ENCODE results near the gene PTPRD.

Gene PTPRD

DNA sequence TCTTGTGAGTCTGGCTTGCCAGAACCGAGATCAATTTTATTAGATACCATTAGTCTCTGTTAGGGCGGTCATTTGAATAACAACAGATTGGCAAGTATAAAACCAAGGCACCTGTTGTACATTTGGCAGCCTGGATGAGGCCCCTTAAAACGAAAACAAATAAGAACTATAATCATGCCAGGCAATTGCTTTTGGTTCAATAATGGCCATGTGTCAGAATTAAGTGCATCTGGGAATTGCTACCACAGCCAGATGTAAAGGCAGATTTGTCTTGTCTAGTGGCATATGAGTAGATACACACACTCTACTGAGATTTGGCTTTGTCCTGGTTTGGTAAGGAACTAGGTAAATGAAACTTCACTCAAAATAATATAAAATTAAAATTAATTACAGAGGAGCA, 1767.0 kb downstream of the PTPRD start:
- DNase-seq = no peak

DNA sequence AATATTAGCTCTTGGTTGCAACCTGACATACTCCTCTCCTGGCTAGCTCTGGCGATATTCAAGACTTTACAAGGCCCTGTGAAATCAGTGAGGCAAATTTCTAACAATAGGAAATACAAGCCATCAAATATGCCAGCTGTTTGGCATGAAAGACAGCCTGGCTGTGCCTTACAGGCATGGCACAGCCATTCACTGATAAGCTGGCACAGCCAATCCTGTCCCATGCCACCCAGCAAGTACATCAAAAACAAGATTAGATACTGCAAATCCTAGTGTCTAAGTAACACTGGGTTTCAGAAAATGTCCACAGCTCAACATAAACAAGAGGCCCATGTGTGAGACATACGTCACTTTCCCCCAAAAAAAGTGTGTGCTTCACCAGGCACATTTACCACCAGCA, 1767.4 kb downstream of the PTPRD start:
- no peak for DNase-seq

DNA sequence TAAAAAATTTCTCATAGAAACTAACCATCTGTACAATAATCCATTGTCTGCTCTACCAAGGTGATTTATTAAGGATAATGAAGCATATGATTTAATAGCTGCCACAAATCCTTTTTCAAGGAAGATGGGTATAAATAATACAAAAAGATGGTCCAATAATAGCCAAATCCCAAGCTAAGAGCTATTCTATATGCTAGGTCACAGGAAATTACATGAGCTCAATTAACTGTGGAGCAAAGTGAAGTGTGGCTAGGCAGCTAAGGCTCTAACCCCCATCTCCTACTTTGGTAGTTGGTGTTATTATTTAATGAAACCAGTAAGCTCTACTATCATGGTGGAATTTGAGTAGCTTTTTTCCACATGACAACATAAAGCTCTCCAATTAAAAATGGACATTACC, 1768.3 kb downstream of the PTPRD start:
- DNase-seq = no peak

DNA sequence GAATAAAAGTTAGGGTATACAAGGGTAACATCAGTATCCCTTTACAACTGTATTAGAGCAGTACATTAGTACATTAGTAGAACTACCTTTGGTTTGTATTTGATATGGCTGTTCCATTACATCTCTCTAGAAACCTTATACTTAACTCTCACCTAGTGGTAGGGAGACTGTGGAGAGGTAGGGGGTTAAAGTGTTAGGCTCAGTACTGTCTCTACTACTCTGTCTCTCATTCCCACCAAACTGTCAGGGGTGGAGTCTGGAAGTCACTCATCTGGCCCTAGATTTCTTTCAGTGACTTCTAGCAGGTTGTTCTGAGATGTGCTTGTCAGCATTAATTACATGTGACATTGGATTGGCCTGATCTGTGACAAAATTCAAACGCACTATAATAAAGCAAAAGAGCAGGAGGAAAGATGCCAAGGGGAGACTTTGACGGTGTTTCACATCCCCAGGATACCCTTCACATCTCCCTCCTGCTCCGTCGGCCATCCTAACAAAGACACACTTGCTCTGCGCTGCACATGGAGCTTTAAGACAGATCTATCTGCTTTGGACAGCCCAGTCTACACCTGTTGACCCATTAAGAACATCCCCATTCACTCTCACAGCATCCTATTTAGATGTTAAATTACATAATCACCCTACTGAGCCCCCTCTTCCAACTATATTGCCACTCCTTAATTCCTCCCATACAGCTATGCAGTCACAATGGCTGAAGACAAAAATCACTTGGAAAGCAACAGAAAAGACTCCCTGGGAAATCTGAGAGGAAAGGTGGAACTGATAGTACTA, 1770.2 kb downstream of the PTPRD start:
- DNase-seq = no peak

DNA sequence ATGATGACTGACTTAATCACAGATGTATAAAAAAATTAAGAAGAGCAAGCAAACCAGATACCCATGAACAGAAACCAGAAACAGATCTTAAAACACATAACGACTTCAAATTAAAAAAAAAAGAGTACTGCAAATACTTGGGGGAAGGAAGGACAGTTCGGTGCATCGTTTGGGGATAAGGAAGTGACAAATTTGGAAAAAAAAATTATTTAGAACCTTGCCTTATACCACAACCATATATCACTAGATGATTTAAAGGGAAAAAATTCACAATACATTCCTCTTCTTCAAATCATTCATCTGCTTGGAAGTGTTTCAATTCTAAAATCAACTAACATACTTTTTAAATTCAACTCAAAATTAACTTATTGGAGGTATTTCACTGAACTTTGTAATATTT, 1774.7 kb downstream of the PTPRD start:
- no peak for DNase-seq

DNA sequence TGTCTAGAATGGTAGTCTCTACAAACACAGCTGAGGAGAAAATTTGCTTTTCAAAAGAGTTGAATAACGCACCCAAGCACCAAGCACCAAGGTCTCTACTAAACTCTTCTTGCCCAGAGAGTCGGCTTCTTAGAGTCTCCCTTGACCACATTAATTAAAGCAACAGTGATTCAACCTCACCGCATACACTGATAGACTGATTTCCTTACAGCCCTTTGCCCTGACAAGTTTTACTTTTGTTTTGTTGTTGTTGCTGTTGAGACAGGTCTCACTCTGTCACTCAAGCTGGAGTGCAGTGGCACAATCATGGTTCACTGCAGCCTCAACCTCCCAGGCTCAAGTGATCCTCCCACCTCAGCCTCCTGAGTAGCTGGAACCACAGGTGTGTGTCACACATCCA, 1777.5 kb downstream of the PTPRD start:
- DNase-seq = no peak

DNA sequence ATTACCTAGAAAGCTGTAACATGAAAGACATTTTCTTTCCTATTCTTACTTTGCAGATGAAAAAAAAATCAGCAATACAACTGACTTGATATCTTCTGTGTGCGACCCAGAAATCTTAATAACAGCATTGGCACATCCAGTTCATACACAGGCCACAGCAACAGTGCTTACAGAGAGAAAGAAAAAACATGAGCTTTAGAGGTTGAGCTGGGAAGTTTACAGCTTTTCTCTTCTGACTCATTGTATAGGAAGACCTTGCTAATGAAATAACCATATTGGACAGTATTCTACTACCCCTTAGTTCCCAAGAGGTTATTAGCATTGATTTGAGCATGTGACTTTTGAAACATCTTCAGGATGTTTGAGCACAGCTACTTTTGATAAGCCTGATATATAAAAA, 1779.8 kb downstream of the PTPRD start:
- no peak for DNase-seq

DNA sequence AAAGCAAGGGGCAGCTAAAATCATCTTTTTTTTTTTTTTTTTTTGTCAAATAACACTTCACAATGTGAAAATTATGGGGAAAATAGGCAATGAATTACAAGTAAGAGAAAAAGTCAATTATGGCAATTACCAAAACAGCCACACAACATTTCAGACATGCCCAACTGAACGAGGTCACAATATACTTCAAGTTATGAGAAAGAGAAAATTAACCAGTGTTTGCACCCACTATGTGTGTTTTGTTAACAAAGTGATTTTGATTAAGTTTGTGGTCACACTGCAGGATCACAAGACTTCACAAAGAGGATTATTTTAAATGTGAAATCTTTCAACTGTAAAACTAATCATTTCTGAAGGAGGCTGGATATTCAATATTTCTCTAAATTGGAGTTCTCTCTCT, 1780.4 kb downstream of the PTPRD start:
- DNase-seq = no peak

DNA sequence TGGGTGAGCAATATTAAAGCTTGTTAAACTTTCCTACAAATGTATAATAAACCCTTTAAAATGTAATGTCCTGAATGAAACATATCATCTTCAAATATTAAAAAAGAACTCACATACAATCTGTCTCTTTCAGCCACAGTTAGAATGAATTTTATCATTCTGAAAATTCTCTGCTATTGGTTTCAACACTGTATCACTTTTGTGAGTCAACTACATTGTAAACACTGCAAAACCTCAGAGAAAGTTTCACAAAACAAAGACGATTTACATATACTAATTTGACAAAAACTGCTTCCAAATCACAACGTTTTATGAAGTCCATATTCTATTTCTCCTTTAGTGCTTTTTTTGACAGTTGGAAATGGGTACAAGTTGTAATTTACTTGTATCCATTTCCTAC, 1781.2 kb downstream of the PTPRD start:
- DNase-seq = no peak

DNA sequence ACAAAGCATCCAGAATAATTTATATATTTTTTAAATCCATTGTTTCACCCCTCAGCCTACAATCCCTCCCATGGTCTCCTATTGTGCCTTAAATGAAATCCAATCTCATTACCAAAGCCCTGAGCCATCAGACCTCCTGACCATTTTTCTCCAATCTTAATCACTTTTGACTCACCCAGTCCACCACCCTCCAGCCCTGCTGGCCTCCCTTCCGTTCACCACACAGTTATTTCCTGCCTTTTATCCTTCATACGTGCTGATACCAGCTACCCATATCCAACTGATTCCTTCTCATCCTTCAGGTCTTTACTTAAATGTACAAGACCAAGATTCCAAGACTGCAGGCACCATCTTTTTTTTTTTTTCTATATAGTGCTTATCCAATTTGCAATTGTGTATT, 1786.5 kb downstream of the PTPRD start:
- DNase-seq = no peak

DNA sequence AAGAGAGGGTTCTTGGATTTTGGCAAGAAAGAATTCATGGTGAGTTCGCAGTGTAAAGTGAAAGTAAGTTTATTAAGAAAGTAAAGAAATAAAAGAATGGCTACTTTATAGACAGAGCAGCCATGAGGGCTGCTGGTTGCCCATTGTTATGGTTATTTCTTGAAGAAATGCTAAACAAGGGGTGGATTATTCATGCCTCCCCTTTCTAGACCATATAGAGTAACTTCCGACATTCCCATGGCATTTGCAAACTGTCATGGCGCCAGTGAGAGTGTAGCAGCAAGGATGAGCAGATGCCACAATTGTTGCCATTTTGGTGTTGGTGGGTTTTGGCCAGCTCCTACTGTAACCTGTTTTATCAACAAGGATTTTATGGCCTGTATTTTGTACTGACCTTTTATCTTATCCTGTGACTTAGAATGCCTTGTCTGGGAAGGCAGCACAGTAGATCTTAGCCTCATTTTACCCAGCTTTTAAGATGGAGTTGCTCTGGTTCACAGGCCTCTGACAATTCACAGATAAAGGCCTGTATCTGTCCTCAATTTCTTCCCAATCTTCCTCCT, 1787.1 kb downstream of the PTPRD start:
- DNase-seq = no peak

DNA sequence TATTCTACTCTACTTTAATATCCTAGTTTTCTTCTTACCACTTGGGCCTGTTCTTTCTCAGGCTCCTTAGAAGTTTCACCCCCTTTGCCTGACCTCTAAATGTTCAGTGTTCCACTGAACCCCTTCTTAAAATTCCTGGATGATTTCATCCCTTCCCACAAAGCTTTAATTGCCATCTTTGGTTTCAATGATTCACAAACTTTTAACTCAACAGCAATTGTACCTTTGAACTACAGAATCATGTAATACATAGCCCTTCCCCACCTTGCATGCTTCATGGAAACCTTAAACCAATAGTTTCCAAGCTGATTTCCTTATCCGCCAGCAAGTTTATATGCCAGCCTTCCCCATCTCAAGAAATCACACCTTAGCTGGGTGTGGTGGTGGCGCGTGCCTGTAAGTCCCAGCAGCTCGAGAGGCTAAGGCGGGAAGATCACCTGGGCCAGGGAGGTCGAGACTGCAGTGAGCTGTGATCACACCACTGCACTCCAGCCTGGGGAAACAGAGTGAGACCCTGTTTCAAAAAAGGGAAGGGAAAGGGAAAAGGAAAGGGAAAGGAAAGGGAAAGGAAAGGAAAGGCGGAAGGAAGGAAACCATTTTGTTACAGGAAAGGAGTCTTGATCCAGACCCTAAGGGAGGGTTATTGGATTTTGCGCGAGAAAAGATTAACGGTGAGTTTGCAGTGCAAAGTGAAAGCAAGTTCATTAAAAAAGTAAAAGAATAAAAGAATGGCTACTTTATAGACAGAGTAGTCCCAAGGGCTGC, 1789.5 kb downstream of the PTPRD start:
- no peak for DNase-seq

DNA sequence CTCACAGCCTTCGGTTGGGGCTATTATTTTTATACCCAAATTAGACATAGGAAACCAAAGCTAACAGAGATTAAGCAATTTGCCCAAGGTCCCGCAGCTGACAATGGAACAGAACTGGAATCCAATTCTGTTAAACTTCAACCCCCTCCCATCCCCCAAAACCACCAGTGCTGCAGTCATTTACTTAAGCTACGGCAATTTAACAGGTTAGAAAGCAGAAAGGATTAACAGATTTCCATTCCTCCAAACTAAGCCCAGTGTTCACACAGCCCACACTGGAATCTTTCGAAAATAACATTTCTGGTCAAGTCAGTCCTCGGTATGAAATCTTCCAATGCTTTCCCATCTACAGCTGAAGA, 1790.2 kb downstream of the PTPRD start:
- DNase-seq = no peak

DNA sequence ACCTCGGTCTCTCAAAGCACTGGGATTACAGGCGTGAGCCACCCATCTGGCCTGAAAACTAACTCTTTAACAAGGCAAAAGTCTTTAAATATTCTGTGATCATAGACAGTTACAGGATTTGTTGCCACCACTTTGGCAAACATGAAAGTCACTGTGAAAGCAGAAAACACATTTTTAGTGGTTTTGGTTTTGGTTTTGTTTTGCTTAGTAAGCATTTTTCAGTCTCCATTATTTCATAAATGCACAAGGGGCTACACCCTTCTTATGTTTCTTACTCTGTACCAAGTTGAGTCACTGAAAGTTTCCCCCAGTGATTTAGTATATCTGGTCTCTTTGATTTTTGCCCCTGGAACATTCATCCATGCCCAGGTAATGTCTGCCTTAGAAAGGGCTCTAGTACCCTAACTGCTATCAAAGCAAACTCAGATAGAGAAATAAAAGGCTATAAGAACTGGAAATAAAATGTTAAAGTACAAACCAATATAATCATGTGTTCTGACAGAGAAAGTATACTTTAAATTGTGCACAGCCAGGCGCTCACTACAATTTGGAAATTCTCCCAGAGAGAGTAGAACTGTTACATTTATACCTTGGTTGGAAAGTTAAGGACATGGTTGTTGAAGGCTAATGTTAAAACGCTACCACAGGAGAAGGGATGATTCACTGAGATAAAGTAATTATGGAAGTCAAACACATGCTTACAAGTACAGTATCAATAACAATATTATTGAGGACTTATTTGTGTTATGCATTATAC, 1790.7 kb downstream of the PTPRD start:
- DNase-seq = no peak

DNA sequence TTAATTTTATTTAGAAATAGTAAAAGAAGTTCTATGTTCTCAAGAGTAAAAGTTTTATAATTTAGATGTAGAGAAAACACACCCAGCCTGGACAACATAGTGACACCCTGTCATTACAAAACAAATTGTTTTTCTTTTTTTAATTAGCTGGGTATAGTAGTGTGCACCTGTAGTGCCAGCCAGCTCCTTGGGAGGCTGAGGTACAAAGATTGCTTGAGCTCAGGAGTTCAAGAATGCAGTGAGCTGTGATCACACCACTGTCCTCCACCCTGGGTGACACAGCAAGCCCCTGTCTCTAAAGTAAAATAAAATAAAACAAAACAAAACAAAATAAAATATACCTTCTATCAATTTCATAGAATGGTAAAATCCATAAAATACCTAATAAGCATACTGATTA, 1795.5 kb downstream of the PTPRD start:
- no peak for DNase-seq

DNA sequence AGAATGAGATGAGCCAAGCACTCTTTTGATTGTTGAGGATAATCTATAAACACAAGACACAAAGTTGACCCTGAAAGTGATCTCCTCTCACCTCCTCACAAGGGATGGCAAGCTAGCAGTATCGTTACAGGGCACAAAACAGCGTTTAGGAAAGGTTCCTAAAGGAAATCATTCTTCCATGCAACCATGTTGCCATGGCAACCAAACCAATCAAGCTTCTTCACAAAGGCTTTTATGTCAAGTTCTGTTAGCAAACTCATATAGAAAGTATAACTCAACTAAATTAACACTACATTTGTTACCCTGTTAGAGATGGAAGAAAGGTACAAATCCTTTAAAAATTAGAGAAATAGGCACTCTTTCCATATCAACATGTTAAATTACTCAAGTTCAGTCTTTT, 1796.4 kb downstream of the PTPRD start:
- DNase-seq = no peak

DNA sequence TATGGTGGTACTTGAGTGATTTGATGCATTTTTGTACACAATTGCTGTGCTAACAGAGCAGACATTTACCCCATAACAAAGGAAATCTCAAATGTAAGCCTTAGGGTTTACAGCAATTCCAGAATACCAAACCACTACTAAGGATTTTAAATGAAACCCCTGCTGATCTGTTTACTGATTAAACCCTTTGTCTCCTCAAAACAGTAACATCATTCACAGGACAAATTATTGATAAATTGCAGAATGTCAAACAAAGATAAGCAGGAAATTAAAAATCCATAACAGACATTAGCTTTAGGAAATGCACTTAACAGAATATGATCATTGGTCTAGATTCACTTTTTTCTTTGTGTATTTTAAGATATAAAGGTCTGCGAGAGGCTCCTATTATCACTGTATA, 1796.9 kb downstream of the PTPRD start:
- DNase-seq = no peak

DNA sequence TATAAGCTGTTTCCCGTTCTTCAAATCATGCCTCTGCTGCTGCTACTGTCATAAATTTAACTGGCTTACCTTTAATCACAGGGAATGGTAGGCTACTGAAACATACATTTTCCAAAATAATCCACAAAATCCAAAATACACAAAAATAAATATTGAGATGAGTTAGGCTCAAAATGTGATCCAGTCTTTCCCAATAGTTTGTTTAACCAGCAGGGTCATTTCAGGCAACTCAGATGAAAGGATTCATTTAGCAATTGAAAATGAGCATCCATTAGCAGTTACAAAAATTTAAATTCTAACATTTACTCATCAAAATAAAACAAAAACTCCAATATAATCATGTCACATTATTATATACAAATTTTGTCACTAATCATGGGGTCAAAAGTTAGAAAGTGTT, 1797.6 kb downstream of the PTPRD start:
- DNase-seq = no peak

DNA sequence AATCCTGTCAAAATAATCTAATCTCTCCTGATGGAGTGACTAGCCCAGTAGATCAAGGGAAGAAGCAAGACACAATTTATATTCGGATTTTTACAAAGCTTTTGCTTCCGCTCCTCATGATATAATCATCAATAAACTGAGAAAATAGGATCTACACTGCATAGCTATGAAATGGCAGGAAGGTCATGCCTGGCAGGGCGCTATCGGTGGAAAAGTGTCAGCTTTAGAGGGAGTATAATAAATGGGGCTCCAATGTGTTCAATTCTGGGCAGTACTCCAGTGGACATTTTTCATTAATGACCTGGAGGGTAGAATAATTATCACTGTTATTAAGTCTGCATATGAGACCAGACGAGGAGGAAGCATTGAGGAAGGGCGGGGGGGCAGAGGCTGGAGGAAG, 1799.9 kb downstream of the PTPRD start:
- no peak for DNase-seq

DNA sequence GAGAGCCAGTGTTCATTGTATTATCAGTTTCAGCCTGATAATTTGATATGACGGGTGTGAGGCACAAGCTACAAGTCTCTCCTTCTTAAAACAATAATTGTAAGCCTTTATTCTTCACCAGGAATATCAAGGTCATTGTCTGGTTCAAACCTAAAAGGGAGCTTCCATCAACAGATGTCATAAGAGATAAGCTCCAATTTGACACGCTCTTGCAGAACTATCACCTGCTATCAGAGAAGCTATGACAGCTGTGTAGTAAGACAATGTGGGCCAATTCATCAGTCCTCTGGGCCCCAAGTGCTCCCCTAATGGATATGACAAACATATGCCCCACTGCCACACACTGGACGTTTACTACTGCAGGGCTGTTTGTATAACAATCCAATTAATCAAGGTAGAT, 1803.1 kb downstream of the PTPRD start:
- DNase-seq = no peak

DNA sequence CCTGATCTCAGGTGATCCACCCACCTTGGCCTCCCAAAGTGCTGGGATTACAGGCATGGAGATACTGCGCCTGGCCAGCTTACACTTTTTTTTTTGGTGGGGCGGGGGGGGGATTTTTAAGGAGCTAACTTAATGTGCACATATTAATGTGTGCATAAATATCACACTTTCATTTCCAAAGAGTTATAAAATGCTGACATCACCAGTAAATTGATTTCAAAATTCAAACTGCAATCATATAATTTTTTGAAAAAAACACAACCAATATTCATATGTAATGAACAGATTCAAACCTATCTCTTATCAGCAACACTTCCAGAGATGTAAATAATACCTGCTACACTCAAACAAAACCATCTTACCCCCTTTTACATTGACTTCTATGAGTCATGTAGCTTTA, 1806.7 kb downstream of the PTPRD start:
- no peak for DNase-seq

DNA sequence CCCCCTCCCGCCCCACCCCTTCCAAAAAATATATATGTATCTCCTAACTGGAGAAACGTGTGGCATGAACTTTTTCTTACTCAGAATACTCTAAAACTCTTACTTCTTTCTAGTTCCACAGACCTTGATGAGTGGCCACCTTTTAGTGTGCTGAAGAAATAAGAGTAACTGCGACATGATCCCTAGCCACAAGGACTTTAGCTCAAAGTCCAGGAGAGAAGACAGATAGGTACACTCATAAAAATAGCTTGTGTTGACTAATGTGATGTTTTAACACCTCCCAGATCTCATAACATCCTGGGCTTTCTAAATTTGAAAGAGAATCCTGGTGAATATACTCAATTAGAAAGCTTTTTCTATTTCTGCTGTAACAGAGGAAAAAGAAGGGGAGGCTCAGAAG, 1808.2 kb downstream of the PTPRD start:
- DNase-seq = no peak

DNA sequence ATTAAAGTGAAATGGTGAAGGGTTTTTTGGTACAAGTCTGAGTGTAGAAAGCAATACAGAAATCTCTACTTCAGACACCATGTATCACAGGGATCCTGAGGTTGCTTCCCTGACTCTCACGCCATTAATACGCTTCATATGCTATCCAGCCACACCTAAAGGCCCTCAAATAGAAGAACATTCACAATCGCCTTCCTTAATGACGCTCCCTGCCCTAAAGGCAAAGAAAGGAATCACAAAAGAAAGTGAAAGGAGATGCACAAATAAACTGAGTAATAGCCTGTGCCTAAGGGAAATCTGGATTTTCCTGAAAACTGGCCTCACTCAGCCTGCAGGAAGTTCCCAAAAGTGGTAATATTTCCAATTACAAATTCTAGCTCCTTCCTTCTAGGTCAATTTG, 1810.6 kb downstream of the PTPRD start:
- DNase-seq = no peak

DNA sequence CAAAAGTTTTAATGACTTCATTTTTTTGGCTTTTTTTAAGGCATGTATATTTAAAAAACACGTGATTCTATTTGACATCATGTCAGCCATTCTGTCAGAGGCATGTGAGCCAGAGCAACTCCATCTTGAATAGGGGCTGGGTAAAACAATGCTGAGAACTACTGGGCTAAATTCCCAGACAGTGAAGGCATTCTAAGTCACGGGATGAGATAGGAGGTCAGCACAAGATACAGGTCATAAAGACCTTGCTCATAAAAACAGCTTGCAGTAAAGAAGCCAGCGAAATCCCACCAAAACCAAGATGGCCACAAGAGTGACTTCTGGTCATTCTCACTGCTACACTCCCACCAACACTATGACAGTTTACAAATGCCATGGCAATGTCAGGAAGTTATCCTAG, 1812.6 kb downstream of the PTPRD start:
- DNase-seq = no peak

All from NCI-H510A (cell line).